ENCODE data around the gene FBLN2. TPM values are rescaled to one million over a fixed set of nuclear protein-coding genes. Genes with fewer than 3 reads are reported as not detected.

FBLN2 gene
- total RNA-seq, 1 experiment from 2014 or later = 0.39 TPM

GRCh38 chr3:13613343-13614190, 64.6 kb downstream of the FBLN2 start:
- no TSS peak for BruUV-seq (replicated peaks)
- Histone ChIP-seq H3K36me3 (ENCODE audit: control insufficient read depth in 1 of 2, insufficient read depth in 2 of 2, low read length in 2 of 2) (no peaks in the 10 kb centered on the region), H2AFZ (ENCODE audit: low read depth, low read length, poor library complexity, severe bottlenecking) (no peak overlapping the region), H3K79me2 (ENCODE audit: insufficient read depth, low read length) (no peaks in the 10 kb centered on the region), H3K4me2 (ENCODE audit: low read length) (no peak overlapping the region), H3K27ac (ENCODE audit: low read depth, low read length) (no peak overlapping the region), H3K9me2 (ENCODE audit: insufficient read depth) (no peaks in the 10 kb centered on the region), H3K9me3 (ENCODE audit: control insufficient read depth in 1 of 2, insufficient read depth in 1 of 2, low read depth in 1 of 2, low read length in 2 of 2) (no peaks in the 10 kb centered on the region), H3K9ac (ENCODE audit: low read length) (no peak overlapping the region), H3K4me3 (replicated peaks in 1 of 2; ENCODE audit: low read depth in 1 of 2, low read length in 2 of 2) (no peak overlapping the region), H4K20me1 (ENCODE audit: insufficient read depth) (no peaks in the 10 kb centered on the region), H3K4me1 (ENCODE audit: control insufficient read depth in 1 of 2, insufficient read depth in 2 of 2, low read length in 2 of 2) (no peaks in the 10 kb centered on the region), H3K27me3 (ENCODE audit: insufficient read depth, low read length) (no peaks in the 10 kb centered on the region)
- ATAC-seq (no peak), DNase-seq (ENCODE audit: low read depth, low spot score) (no peak)
- intact Hi-C loops (cut with micrococcal nuclease) = no loop called here
- ChIA-PET CTCF (no interaction called here), POLR2A (no interaction called here), RAD21 (ENCODE audit: low non-redundant PET in 1 of 2, low total read pairs in 2 of 2, uncharacterized antibody in 2 of 2, unreplicated experiment in 2 of 2) (no interaction called here)
- TF ChIP-seq ELF1 (IDR thresholded peaks at IDR 0.05; ENCODE audit: borderline replicate concordance, low read depth) (no peak), CEBPB (IDR thresholded peaks at IDR 0.05; ENCODE audit: low read depth) (no peak), JUND (IDR thresholded peaks at IDR 0.05) (no peak), SIN3A (IDR thresholded peaks at IDR 0.05; ENCODE audit: low read depth) (no peak), ATF3 (IDR thresholded peaks at IDR 0.05) (no peak), EGR1 (IDR thresholded peaks at IDR 0.05; ENCODE audit: low read depth) (no peak), CTCF (IDR thresholded peaks at IDR 0.05 in 2 of 3, conservative IDR thresholded peaks at IDR 0.05 in 1 of 3; ENCODE audit: borderline replicate concordance in 1 of 3, insufficient read depth in 1 of 3, low read depth in 2 of 3, low read length in 2 of 3) (no peak), TCF7L2 (IDR thresholded peaks at IDR 0.05; ENCODE audit: borderline replicate concordance, extremely low read depth, insufficient read depth, insufficient read length) (no peak), SRF (IDR thresholded peaks at IDR 0.05; ENCODE audit: low read depth) (no peak), SP1 (IDR thresholded peaks at IDR 0.05; ENCODE audit: low read depth) (no peak), POLR2AphosphoS5 (IDR thresholded peaks at IDR 0.05; ENCODE audit: low read depth, low read length) (no peak), FOSL1 (IDR thresholded peaks at IDR 0.05; ENCODE audit: low read depth) (no peak), ZFX (IDR thresholded peaks at IDR 0.05) (no peak), CBX3 (IDR thresholded peaks at IDR 0.05; ENCODE audit: low read depth) (no peak), ZNF274 (IDR thresholded peaks at IDR 0.05; ENCODE audit: low read depth, low read length) (no peak), EZH2phosphoT487 (IDR thresholded peaks at IDR 0.05; ENCODE audit: borderline replicate concordance) (no peak)

Data from HCT116 (cell line).